ENCODE measurements around the gene LPIN1. TPM values are rescaled to one million over a fixed set of nuclear protein-coding genes. Genes with fewer than 3 reads are reported as not detected.
"Not testable (repeated sequence)": the region's sequence is repeated elsewhere in the genome, so short reads cannot be mapped to it uniquely, and the experiment has no call there.

LPIN1 gene
- total and polyA plus RNA-seq, 10 donors = 12.3 to 55.7 (median 34.8) TPM

GRCh38 chr2:11842336-11842735, 95.9 kb downstream of the LPIN1 start:
- no peak for TF ChIP-seq POLR2A (IDR thresholded peaks at IDR 0.05)
- no peak for TF ChIP-seq POLR2AphosphoS5 (IDR thresholded peaks at IDR 0.05)
- TF ChIP-seq, protein P1, sequence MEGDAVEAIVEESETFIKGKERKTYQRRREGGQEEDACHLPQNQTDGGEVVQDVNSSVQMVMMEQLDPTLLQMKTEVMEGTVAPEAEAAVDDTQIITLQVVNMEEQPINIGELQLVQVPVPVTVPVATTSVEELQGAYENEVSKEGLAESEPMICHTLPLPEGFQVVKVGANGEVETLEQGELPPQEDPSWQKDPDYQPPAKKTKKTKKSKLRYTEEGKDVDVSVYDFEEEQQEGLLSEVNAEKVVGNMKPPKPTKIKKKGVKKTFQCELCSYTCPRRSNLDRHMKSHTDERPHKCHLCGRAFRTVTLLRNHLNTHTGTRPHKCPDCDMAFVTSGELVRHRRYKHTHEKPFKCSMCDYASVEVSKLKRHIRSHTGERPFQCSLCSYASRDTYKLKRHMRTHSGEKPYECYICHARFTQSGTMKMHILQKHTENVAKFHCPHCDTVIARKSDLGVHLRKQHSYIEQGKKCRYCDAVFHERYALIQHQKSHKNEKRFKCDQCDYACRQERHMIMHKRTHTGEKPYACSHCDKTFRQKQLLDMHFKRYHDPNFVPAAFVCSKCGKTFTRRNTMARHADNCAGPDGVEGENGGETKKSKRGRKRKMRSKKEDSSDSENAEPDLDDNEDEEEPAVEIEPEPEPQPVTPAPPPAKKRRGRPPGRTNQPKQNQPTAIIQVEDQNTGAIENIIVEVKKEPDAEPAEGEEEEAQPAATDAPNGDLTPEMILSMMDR (IDR thresholded peaks at IDR 0.05 in 8 of 11, conservative IDR thresholded peaks at IDR 0.05 in 3 of 11) = no peak
- no peaks in the 10 kb centered on the region for H3K36me3 ChIP-seq
- DNase-seq = peak; percentile 12
- WGBS, 5 donors = 51 to 78% (median 60%) methylated on average over 2 of the region's 2 CpGs
- H3K27me3 ChIP-seq (replicated peaks in 1 of 7) = peaks cover 0 to 13% (median 0%) of the 10 kb centered on the region in 7 donors
- intact Hi-C loops (cut with DNase I; ENCODE audit: low total_unique reads) = no loop called here
- no peaks in the 10 kb centered on the region for H3K4me1 ChIP-seq
- H3K27ac ChIP-seq = no peak overlapping the region
- peaks cover 0 to 3% (median 0%) of the 10 kb centered on the region in 8 donors for H3K9me3 ChIP-seq
- no peak overlapping the region for H3K4me3 ChIP-seq

GRCh38 chr2:11844798-11845197, 98.4 kb downstream of the LPIN1 start:
- intact Hi-C loops (cut with DNase I; ENCODE audit: low total_unique reads); H3K4me3 ChIP-seq; DNase-seq; H3K36me3 ChIP-seq; H3K27ac ChIP-seq; H3K27me3 ChIP-seq (replicated peaks in 1 of 7); H3K4me1 ChIP-seq: not testable (repeated sequence)
- peaks cover 0 to 17% (median 8%) of the 10 kb centered on the region in 8 donors for H3K9me3 ChIP-seq
- 78 to 100% (median 83%) methylated on average over 1 of the region's 1 CpG for WGBS, 5 donors

- H3K27me3 ChIP-seq (replicated peaks in 1 of 7); DNase-seq; H3K27ac ChIP-seq; H3K4me3 ChIP-seq; H3K36me3 ChIP-seq; intact Hi-C loops (cut with DNase I; ENCODE audit: low total_unique reads); H3K4me1 ChIP-seq: not testable (repeated sequence)
- peaks cover 0 to 17% (median 8%) of the 10 kb centered on the region in 8 donors for H3K9me3 ChIP-seq
- WGBS, 5 donors = 89 to 95% (median 95%) methylated on average over 2 of the region's 2 CpGs
Measured at GRCh38 chr2:11847935-11848334, 101.5 kb downstream of the LPIN1 start.

DNA sequence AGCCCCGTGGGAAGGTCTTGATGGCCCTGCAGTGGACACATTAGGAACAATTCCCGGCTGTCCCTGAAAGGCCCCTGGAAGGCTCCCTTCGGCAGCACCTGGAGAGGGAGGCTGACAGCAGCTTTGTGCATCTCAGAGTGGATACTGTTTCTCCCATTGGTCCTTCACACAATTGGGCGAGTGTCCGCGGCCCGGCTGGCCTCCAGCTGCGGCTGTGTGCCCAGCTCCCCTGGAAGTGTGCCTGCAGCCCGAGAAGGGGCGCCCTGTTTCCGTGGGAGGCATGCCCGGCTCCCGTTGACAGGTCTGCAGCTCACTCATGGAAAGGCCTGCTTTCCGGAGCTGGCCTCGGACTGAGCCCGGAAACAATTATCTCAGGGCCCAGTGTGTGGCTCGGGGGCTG, 103.7 kb downstream of the LPIN1 start:
- 84 to 92% (median 89%) methylated on average over 15 to 17 of the region's 17 CpGs for WGBS, 5 donors

GRCh38 chr2:11852526-11853196, 106.2 kb downstream of the LPIN1 start:
- 55 to 74% (median 67%) methylated on average over 8 of the region's 8 CpGs for WGBS, 5 donors
- TF ChIP-seq POLR2AphosphoS5 (IDR thresholded peaks at IDR 0.05) = no peak
- Histone ChIP-seq H3K9me3 (peaks cover 0 to 11% (median 7%) of the 10 kb centered on the region in 8 donors), H3K27me3 (replicated peaks in 1 of 7) (peaks cover 0 to 4% (median 0%) of the 10 kb centered on the region in 7 donors), H3K36me3 (no peaks in the 10 kb centered on the region), H3K27ac (no peak overlapping the region), H3K4me1 (peaks cover 0 to 37% (median 16%) of the 10 kb centered on the region in 6 donors), H3K4me3 (no peak overlapping the region)
- intact Hi-C loops (cut with DNase I; ENCODE audit: low total_unique reads) = no loop called here
- peak; percentile 39 for DNase-seq

More for the DNA sequence above, 103.7 kb downstream of the LPIN1 start:
- peaks cover 0 to 17% (median under 1%) of the 10 kb centered on the region in 6 donors for H3K4me1 ChIP-seq
- intact Hi-C loops (cut with DNase I; ENCODE audit: low total_unique reads) = no loop called here
- no peak overlapping the region for H3K27ac ChIP-seq
- H3K27me3 ChIP-seq (replicated peaks in 1 of 7) = peaks cover 0 to 4% (median 0%) of the 10 kb centered on the region in 7 donors
- peaks cover 0 to 17% (median 8%) of the 10 kb centered on the region in 8 donors for H3K9me3 ChIP-seq
- H3K4me3 ChIP-seq = no peak overlapping the region
- TF ChIP-seq POLR2A (IDR thresholded peaks at IDR 0.05) (no peak), POLR2AphosphoS5 (IDR thresholded peaks at IDR 0.05) (no peak)
- TF ChIP-seq, protein P1 (IDR thresholded peaks at IDR 0.05 in 8 of 11, conservative IDR thresholded peaks at IDR 0.05 in 3 of 11) = no peak
- H3K36me3 ChIP-seq = no peaks in the 10 kb centered on the region
- DNase-seq = peak; percentile 67
